ENCODE measurements around the gene CAPN5.

DNA sequence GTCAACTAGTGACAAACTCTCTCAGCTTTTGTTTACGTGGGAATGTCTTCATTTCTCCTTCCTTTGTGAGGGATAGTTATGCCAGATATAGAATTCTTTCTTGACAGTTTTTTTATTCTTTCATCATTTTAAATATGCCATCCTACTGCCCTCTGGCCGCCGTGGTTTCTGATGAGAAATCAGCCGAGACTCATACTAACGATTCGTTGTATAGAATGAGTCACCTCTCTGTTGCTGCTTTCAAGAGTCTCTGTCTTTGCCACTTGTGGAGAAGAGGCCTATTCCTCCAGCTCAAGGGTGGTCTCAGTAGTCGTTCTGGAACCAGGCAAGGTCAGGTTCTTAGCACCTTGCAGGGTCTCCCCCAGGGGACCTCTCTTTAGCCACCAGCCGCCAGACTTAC lies 69.3 kb downstream of the CAPN5 start:
- TF ChIP-seq SP1 (IDR thresholded peaks at IDR 0.05; ENCODE audit: low read depth, low read length) (no peak), CREB1 (IDR thresholded peaks at IDR 0.05) (no peak), JUN (IDR thresholded peaks at IDR 0.05; ENCODE audit: low read depth, low read length) (no peak), NRF1 (IDR thresholded peaks at IDR 0.05; ENCODE audit: low read depth, low read length) (no peak), CEBPB (IDR thresholded peaks at IDR 0.05; ENCODE audit: low read depth, low read length) (no peak), YY1 (IDR thresholded peaks at IDR 0.05; ENCODE audit: low read depth, low read length) (no peak), TAF1 (IDR thresholded peaks at IDR 0.05; ENCODE audit: low read depth, low read length) (no peak), POLR2AphosphoS5 (IDR thresholded peaks at IDR 0.05; ENCODE audit: low read depth, low read length) (no peak), POLR2A (IDR thresholded peaks at IDR 0.05; ENCODE audit: control extremely low read depth in 1 of 2, low read depth in 2 of 2, low read length in 2 of 2) (no peak), EZH2 (IDR thresholded peaks at IDR 0.05; ENCODE audit: low read depth, low read length, severe bottlenecking) (no peak)
- TF ChIP-seq, protein P1, sequence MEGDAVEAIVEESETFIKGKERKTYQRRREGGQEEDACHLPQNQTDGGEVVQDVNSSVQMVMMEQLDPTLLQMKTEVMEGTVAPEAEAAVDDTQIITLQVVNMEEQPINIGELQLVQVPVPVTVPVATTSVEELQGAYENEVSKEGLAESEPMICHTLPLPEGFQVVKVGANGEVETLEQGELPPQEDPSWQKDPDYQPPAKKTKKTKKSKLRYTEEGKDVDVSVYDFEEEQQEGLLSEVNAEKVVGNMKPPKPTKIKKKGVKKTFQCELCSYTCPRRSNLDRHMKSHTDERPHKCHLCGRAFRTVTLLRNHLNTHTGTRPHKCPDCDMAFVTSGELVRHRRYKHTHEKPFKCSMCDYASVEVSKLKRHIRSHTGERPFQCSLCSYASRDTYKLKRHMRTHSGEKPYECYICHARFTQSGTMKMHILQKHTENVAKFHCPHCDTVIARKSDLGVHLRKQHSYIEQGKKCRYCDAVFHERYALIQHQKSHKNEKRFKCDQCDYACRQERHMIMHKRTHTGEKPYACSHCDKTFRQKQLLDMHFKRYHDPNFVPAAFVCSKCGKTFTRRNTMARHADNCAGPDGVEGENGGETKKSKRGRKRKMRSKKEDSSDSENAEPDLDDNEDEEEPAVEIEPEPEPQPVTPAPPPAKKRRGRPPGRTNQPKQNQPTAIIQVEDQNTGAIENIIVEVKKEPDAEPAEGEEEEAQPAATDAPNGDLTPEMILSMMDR (IDR thresholded peaks at IDR 0.05; ENCODE audit: control extremely low read depth in 1 of 3, insufficient read depth in 1 of 3, low read depth in 1 of 3, low read length in 3 of 3): no peak
